ENCODE results near the gene HSFX2. TPM values are rescaled to one million over a fixed set of nuclear protein-coding genes. Genes with fewer than 3 reads are reported as not detected.
"Not testable (repeated sequence)": the region's sequence is repeated elsewhere in the genome, so short reads cannot be mapped to it uniquely, and the experiment has no call there.

HSFX2 gene, protein sequence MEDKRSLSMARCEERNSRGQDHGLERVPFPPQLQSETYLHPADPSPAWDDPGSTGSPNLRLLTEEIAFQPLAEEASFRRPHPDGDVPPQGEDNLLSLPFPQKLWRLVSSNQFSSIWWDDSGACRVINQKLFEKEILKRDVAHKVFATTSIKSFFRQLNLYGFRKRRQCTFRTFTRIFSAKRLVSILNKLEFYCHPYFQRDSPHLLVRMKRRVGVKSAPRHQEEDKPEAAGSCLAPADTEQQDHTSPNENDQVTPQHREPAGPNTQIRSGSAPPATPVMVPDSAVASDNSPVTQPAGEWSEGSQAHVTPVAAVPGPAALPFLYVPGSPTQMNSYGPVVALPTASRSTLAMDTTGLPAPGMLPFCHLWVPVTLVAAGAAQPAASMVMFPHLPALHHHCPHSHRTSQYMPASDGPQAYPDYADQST
- total RNA-seq, result under 1 TPM in 1 of 2 experiments, not detected in 1; 0.64 TPM
- under 1 TPM in 1 of 2 donors, not detected in 1; 0.31 TPM for polyA plus RNA-seq

DNA sequence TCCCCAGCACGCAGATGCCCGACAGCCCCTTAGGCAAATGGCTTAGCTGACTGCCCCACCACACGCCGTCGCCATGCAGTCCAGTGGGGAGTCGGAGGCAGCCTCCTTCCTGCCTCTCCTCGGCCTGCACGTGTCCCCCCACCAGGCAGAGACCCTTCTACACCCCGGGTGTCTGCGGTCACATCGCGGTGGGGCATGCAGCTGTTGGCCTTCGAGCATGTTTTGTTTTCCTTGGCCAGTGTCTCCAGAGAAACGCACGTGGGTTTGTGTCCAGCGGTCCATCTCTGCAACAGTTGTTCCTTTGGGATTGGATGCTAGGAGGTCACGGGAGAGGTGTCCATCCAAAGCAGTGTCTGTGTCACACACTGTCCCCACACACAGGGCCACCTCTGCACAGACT is at the start of gene HSFX2:
HSFX2 (minus strand) TSS at position 101 of the 400 bp plus-strand sequence. CDS start 614 bp downstream, outside the sequence.
- H3K36me3 Mint-ChIP-seq; DNase-seq; H3K36me3 ChIP-seq (ENCODE audit: insufficient read depth, low read length); H3K4me3 ChIP-seq (ENCODE audit: low read length in 2 of 2); intact Hi-C loops (cut with micrococcal nuclease); H3K9me3 ChIP-seq (ENCODE audit: control insufficient read depth in 1 of 2, low read length in 2 of 2); H3K27me3 ChIP-seq (ENCODE audit: insufficient read depth, low read length); H3K9me3 Mint-ChIP-seq; H3K27ac Mint-ChIP-seq; CTCF ChIA-PET (ENCODE audit: partially characterized antibody); H3K4me1 ChIP-seq (ENCODE audit: insufficient read depth, low read length); H3K27me3 Mint-ChIP-seq; H3K4me3 Mint-ChIP-seq; H3K27ac ChIP-seq (ENCODE audit: low read depth, low read length); POLR2A ChIA-PET (ENCODE audit: partially characterized antibody); H3K4me1 Mint-ChIP-seq: not testable (repeated sequence)

DNA sequence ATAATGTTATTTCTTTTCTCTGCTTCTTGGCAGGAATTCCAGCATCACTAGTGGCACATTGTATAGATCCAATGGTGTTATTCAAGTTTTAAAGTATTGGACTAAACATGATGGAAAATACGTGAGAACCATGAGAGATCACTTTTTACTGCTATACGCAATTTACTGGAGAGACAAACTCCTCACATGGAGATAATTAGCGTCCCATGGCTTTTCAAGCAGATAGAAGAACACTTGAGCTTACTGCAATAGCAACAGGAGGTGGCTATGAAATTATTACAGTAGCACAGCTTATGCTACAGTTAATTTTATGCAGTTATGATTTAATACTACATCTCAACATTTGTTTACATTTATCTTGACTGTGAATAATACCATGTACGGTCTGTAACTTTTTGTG is 48.4 kb upstream of the HSFX2 start:
- intact Hi-C loops (cut with micrococcal nuclease), result no loop called here

DNA sequence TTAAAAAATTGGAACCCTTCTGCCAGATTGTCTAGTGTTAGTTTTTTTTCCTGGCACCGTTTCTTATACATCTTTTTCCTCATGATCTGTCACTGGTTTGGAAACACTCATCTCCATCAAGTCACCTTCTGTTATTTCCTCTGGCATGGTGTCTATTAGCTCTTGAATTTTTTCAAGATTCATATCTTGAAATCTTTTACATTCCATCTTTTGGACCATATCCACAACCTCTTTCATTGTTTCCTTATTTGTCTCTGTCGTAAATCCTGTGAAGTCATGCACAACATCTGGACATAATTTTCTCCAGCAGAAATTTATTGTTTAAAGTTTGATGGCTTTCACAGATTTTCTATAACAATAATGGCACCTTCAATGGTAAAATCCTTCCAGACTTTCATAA is 46.7 kb upstream of the HSFX2 start:
- no peaks in the 10 kb centered on the region for H3K27me3 ChIP-seq (ENCODE audit: insufficient read depth, low read length)
- Mint-ChIP-seq H3K27ac (no peak overlapping the region), H3K27me3 (peaks cover 1 to 4% of the 10 kb centered on the region in 2 donors), H3K4me3 (no peak overlapping the region), H3K9me3 (peaks cover 0 to 1% (median 0%) of the 10 kb centered on the region in 8 donors), H3K4me1 (peaks cover 0 to 2% (median 0%) of the 10 kb centered on the region in 4 donors), H3K36me3 (no peaks in the 10 kb centered on the region)
- H3K4me3 ChIP-seq (ENCODE audit: low read length in 2 of 2), result no peak overlapping the region
- no peaks in the 10 kb centered on the region for H3K9me3 ChIP-seq (ENCODE audit: control insufficient read depth in 1 of 2, low read length in 2 of 2)
- DNase-seq, result no peak
- no peaks in the 10 kb centered on the region for H3K36me3 ChIP-seq (ENCODE audit: insufficient read depth, low read length)
- POLR2A ChIA-PET (ENCODE audit: partially characterized antibody), result no interaction called here
- CTCF ChIA-PET (ENCODE audit: partially characterized antibody), result no interaction called here
- no peaks in the 10 kb centered on the region for H3K4me1 ChIP-seq (ENCODE audit: insufficient read depth, low read length)
- intact Hi-C loops (cut with micrococcal nuclease), result no loop called here
- H3K27ac ChIP-seq (ENCODE audit: low read depth, low read length), result no peak overlapping the region

More for the DNA sequence above, 48.4 kb upstream of the HSFX2 start:
- CTCF ChIA-PET (ENCODE audit: partially characterized antibody), result interaction anchor here (1.1 kb wide), 1 partner anchor 173 kb away, joined by 4 read pairs; no protein-coding TSS in a partner anchor
- H3K36me3 Mint-ChIP-seq, result no peaks in the 10 kb centered on the region
- Histone ChIP-seq H3K4me1 (ENCODE audit: insufficient read depth, low read length) (no peaks in the 10 kb centered on the region), H3K27ac (ENCODE audit: low read depth, low read length) (no peak overlapping the region), H3K36me3 (ENCODE audit: insufficient read depth, low read length) (no peaks in the 10 kb centered on the region), H3K9me3 (ENCODE audit: control insufficient read depth in 1 of 2, low read length in 2 of 2) (no peaks in the 10 kb centered on the region), H3K4me3 (ENCODE audit: low read length in 2 of 2) (no peak overlapping the region), H3K27me3 (ENCODE audit: insufficient read depth, low read length) (no peaks in the 10 kb centered on the region)
- no peak overlapping the region for H3K27ac Mint-ChIP-seq
- H3K27me3 Mint-ChIP-seq, result peaks cover 0 to 4% of the 10 kb centered on the region in 2 donors
- H3K4me3 Mint-ChIP-seq, result no peak overlapping the region
- peaks cover 0 to 2% (median 0%) of the 10 kb centered on the region in 4 donors for H3K4me1 Mint-ChIP-seq
- peaks cover 0 to 1% (median 0%) of the 10 kb centered on the region in 8 donors for H3K9me3 Mint-ChIP-seq
- no peak for DNase-seq
- POLR2A ChIA-PET (ENCODE audit: partially characterized antibody), result no interaction called here

DNA sequence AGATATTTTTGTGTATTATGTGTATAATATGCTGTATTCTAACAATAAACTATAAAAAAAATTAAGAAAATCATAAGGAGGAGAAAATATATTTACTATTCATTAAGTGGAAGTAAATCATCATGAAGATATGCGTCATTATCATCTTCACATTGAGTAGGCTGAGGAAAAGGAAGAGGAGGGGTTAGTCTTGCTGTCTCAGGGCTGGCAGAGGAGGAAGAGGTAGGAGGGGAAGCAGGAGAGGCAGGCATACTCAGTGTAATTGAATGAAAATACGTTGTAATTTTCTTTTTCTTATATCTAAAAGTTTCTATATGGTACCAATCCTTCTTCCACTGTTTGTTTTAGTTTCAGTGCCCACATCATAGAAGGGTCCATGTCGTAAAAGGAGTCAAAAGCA is 46.3 kb upstream of the HSFX2 start:
- Mint-ChIP-seq H3K36me3 (no peaks in the 10 kb centered on the region), H3K9me3 (peaks cover 0 to 1% (median 0%) of the 10 kb centered on the region in 8 donors), H3K27me3 (peaks cover 1 to 4% of the 10 kb centered on the region in 2 donors), H3K4me1 (peaks cover 0 to 2% (median 0%) of the 10 kb centered on the region in 4 donors), H3K4me3 (no peak overlapping the region), H3K27ac (peak overlapping the region in 1 of 7 donors; percentile 41)
- Histone ChIP-seq H3K4me1 (ENCODE audit: insufficient read depth, low read length) (no peaks in the 10 kb centered on the region), H3K36me3 (ENCODE audit: insufficient read depth, low read length) (no peaks in the 10 kb centered on the region), H3K9me3 (ENCODE audit: control insufficient read depth in 1 of 2, low read length in 2 of 2) (no peaks in the 10 kb centered on the region), H3K4me3 (ENCODE audit: low read length in 2 of 2) (no peak overlapping the region), H3K27ac (ENCODE audit: low read depth, low read length) (no peak overlapping the region), H3K27me3 (ENCODE audit: insufficient read depth, low read length) (no peaks in the 10 kb centered on the region)
- POLR2A ChIA-PET (ENCODE audit: partially characterized antibody), result no interaction called here
- CTCF ChIA-PET (ENCODE audit: partially characterized antibody), result no interaction called here
- intact Hi-C loops (cut with micrococcal nuclease), result no loop called here
- DNase-seq, result no peak

DNA sequence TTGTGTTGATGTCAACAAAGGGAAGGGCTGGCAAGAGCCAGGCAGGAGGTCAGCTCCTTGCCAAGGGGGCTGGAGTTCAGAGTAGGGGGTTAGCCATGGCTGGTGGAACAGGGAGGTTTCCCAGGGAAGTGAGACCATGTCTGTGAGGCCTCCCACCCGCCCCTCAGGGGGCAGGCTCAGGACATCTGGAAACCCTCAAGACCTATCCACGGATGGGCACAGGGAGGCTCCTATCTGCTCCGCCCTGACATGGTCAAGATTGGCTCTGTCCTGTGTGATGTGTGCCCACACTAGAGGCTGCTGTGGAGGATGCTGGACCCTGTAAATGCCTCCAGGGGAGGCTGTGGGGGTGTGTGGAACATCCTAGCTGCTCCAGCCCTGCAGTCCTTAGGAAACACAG is 44.5 kb upstream of the HSFX2 start:
- Histone ChIP-seq H3K27me3 (ENCODE audit: insufficient read depth, low read length) (no peaks in the 10 kb centered on the region), H3K27ac (ENCODE audit: low read depth, low read length) (no peak overlapping the region), H3K4me1 (ENCODE audit: insufficient read depth, low read length) (no peaks in the 10 kb centered on the region), H3K36me3 (ENCODE audit: insufficient read depth, low read length) (no peaks in the 10 kb centered on the region), H3K9me3 (ENCODE audit: control insufficient read depth in 1 of 2, low read length in 2 of 2) (no peaks in the 10 kb centered on the region), H3K4me3 (ENCODE audit: low read length in 2 of 2) (no peak overlapping the region)
- Mint-ChIP-seq H3K36me3 (no peaks in the 10 kb centered on the region), H3K27ac (no peak overlapping the region), H3K27me3 (peaks cover 3 to 4% of the 10 kb centered on the region in 2 donors), H3K9me3 (peaks cover 0 to 1% (median 0%) of the 10 kb centered on the region in 8 donors), H3K4me3 (no peak overlapping the region), H3K4me1 (peaks cover 0 to 2% (median 0%) of the 10 kb centered on the region in 4 donors)
- intact Hi-C loops (cut with micrococcal nuclease), result no loop called here
- ChIA-PET POLR2A (ENCODE audit: partially characterized antibody) (no interaction called here), CTCF (ENCODE audit: partially characterized antibody) (no interaction called here)
- no peak for DNase-seq

DNA sequence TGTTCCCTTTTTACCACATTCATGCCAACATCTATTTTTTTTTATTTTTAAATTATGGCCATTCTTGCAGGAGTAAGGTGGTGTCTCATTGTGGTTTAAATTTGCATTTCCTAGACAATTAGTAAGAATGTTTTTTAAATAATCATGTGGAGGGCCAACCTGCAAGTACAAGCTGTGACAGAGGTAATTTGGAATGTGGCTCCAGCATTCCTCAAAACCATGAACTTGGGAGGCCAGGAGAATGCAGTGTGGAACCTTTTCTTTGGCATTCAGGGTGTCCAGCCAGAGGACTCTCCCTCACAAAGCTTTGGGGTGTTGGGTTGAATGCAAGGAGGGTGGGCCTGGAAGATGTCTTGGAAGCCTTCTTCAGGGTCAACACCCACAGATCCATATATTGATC is 43.7 kb upstream of the HSFX2 start:
- Mint-ChIP-seq H3K4me3 (no peak overlapping the region), H3K36me3 (no peaks in the 10 kb centered on the region), H3K27ac (no peak overlapping the region), H3K9me3 (no peaks in the 10 kb centered on the region), H3K4me1 (peaks cover 0 to 2% (median 0%) of the 10 kb centered on the region in 4 donors), H3K27me3 (peaks cover 3 to 4% of the 10 kb centered on the region in 2 donors)
- POLR2A ChIA-PET (ENCODE audit: partially characterized antibody), result no interaction called here
- CTCF ChIA-PET (ENCODE audit: partially characterized antibody), result no interaction called here
- Histone ChIP-seq H3K27me3 (ENCODE audit: insufficient read depth, low read length) (no peaks in the 10 kb centered on the region), H3K9me3 (ENCODE audit: control insufficient read depth in 1 of 2, low read length in 2 of 2) (no peaks in the 10 kb centered on the region), H3K4me3 (ENCODE audit: low read length in 2 of 2) (no peak overlapping the region), H3K36me3 (ENCODE audit: insufficient read depth, low read length) (no peaks in the 10 kb centered on the region), H3K4me1 (ENCODE audit: insufficient read depth, low read length) (no peaks in the 10 kb centered on the region), H3K27ac (ENCODE audit: low read depth, low read length) (no peak overlapping the region)
- DNase-seq, result no peak
- intact Hi-C loops (cut with micrococcal nuclease), result no loop called here

DNA sequence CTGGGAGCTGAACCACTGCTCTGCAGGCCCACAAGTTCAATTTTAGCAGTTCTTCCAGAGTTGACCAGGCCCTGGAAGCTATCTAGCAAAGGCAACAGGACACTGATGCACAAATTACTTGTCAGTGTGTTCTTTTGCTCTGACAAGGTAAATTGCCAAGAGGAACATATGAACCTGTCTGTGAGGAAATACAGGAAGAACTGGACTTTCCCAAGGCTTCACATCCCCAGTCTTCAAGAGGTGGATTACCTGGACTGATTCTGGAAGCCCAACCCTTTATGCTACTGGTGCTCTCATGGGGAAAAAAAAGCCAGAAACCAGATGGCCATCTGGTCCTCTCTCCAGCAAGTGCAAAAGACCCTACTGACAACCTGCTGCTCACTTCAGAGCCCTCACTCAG is 38.4 kb upstream of the HSFX2 start:
- H3K4me3 ChIP-seq (ENCODE audit: low read length in 2 of 2), result no peak overlapping the region
- peaks cover 30% of the 10 kb centered on the region for H3K4me1 ChIP-seq (ENCODE audit: insufficient read depth, low read length)
- H3K27me3 ChIP-seq (ENCODE audit: insufficient read depth, low read length), result no peaks in the 10 kb centered on the region
- Mint-ChIP-seq H3K27me3 (peaks cover 3 to 4% of the 10 kb centered on the region in 2 donors), H3K36me3 (peaks cover 0 to 1% of the 10 kb centered on the region in 2 donors), H3K4me3 (no peak overlapping the region), H3K9me3 (no peaks in the 10 kb centered on the region), H3K4me1 (peaks cover 15 to 32% (median 24%) of the 10 kb centered on the region in 4 donors), H3K27ac (peak overlapping the region in 1 of 7 donors; percentile 57)
- no peaks in the 10 kb centered on the region for H3K36me3 ChIP-seq (ENCODE audit: insufficient read depth, low read length)
- no peak overlapping the region for H3K27ac ChIP-seq (ENCODE audit: low read depth, low read length)
- CTCF ChIA-PET (ENCODE audit: partially characterized antibody), result no interaction called here
- intact Hi-C loops (cut with micrococcal nuclease), result loop anchor here (5.0 kb wide), 2 partner anchors 121 to 1764 kb away; partner anchors contain the start of gene VMA21
- POLR2A ChIA-PET (ENCODE audit: partially characterized antibody), result no interaction called here
- DNase-seq, result no peak
- no peaks in the 10 kb centered on the region for H3K9me3 ChIP-seq (ENCODE audit: control insufficient read depth in 1 of 2, low read length in 2 of 2)

Data from CD4-positive, alpha-beta memory T cell (primary cell).